HG02759 (cell line): Measurements from ENCODE around the gene AR.

Source experiments
- ATAC-seq: cut with Tn5 transposase; IDR thresholded peaks from one replicate; pipeline ENCODE4 v1.9.1; 2021; ENCODE audit warnings: mild to moderate bottlenecking, moderate library complexity; ENCODE audit not compliant: unreplicated experiment

Gene AR

DNA sequence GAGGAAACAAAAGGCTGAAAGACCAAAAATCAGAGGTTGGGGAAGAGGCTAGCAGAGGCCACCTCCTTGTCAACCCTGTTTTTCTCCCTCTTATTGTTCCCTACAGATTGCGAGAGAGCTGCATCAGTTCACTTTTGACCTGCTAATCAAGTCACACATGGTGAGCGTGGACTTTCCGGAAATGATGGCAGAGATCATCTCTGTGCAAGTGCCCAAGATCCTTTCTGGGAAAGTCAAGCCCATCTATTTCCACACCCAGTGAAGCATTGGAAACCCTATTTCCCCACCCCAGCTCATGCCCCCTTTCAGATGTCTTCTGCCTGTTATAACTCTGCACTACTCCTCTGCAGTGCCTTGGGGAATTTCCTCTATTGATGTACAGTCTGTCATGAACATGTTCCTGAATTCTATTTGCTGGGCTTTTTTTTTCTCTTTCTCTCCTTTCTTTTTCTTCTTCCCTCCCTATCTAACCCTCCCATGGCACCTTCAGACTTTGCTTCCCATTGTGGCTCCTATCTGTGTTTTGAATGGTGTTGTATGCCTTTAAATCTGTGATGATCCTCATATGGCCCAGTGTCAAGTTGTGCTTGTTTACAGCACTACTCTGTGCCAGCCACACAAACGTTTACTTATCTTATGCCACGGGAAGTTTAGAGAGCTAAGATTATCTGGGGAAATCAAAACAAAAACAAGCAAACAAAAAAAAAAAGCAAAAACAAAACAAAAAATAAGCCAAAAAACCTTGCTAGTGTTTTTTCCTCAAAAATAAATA is 179.9 kb downstream of the AR start:
- no peak for ATAC-seq

DNA sequence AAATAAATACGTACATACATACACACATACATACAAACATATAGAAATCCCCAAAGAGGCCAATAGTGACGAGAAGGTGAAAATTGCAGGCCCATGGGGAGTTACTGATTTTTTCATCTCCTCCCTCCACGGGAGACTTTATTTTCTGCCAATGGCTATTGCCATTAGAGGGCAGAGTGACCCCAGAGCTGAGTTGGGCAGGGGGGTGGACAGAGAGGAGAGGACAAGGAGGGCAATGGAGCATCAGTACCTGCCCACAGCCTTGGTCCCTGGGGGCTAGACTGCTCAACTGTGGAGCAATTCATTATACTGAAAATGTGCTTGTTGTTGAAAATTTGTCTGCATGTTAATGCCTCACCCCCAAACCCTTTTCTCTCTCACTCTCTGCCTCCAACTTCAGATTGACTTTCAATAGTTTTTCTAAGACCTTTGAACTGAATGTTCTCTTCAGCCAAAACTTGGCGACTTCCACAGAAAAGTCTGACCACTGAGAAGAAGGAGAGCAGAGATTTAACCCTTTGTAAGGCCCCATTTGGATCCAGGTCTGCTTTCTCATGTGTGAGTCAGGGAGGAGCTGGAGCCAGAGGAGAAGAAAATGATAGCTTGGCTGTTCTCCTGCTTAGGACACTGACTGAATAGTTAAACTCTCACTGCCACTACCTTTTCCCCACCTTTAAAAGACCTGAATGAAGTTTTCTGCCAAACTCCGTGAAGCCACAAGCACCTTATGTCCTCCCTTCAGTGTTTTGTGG is 180.7 kb downstream of the AR start:
- no peak for ATAC-seq

DNA sequence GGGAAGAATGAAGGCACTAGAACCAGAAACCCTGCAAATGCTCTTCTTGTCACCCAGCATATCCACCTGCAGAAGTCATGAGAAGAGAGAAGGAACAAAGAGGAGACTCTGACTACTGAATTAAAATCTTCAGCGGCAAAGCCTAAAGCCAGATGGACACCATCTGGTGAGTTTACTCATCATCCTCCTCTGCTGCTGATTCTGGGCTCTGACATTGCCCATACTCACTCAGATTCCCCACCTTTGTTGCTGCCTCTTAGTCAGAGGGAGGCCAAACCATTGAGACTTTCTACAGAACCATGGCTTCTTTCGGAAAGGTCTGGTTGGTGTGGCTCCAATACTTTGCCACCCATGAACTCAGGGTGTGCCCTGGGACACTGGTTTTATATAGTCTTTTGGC is 181.7 kb downstream of the AR start:
- ATAC-seq: no peak

DNA sequence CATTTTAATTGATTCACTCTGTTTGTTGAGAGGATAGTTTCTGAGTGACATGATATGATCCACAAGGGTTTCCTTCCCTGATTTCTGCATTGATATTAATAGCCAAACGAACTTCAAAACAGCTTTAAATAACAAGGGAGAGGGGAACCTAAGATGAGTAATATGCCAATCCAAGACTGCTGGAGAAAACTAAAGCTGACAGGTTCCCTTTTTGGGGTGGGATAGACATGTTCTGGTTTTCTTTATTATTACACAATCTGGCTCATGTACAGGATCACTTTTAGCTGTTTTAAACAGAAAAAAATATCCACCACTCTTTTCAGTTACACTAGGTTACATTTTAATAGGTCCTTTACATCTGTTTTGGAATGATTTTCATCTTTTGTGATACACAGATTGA is 182.2 kb downstream of the AR start:
- no peak for ATAC-seq

DNA sequence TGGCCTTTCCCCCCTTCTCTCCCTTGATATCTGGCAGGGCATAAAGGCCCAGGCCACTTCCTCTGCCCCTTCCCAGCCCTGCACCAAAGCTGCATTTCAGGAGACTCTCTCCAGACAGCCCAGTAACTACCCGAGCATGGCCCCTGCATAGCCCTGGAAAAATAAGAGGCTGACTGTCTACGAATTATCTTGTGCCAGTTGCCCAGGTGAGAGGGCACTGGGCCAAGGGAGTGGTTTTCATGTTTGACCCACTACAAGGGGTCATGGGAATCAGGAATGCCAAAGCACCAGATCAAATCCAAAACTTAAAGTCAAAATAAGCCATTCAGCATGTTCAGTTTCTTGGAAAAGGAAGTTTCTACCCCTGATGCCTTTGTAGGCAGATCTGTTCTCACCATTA is 183.8 kb downstream of the AR start:
- no peak for ATAC-seq

DNA sequence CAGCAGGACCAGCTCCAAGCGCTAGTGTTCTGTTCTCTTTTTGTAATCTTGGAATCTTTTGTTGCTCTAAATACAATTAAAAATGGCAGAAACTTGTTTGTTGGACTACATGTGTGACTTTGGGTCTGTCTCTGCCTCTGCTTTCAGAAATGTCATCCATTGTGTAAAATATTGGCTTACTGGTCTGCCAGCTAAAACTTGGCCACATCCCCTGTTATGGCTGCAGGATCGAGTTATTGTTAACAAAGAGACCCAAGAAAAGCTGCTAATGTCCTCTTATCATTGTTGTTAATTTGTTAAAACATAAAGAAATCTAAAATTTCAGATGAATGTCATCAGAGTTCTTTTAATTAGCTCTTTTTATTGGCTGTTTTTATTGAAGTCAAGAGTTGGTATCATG is 186.5 kb downstream of the AR start:
- ATAC-seq: no peak

DNA sequence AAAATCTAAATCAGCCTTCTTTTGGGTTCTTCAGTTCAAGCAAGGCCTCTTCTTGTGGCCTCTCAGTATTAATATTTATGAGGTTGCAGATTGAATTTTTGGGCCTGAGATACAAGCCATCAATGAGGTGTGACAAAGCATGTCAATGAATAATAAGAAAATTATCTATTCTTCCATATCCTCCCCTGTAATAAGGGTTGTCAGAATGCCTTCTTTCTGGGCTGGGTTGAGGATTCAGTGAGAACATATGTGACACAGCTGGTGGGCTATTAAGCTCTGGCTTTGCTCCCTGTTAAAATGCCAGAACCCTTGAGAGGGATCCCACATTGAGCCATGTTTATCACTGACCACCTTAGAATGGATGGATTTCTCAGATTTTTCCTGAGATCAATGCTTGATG is 187.2 kb downstream of the AR start:
- no peak for ATAC-seq

DNA sequence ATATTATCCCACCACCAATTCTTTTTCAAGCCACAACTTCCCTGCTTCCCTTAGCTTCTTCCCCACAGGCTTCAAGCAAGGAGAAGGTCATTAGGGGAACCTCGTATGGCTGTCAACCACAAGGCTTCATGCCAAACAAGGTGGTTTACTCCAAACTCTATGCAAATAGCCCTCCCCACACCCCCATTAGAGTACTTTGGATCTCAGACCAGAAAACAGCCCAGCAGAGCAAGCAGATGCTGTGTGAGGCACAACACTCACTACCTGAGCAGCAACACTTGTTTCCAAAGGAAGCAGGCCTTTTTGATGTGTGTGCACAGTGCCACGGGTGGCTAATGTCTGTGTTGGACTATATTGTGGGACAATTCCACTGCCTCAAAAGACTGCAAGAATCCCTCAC is 189.0 kb downstream of the AR start:
- no peak for ATAC-seq

DNA sequence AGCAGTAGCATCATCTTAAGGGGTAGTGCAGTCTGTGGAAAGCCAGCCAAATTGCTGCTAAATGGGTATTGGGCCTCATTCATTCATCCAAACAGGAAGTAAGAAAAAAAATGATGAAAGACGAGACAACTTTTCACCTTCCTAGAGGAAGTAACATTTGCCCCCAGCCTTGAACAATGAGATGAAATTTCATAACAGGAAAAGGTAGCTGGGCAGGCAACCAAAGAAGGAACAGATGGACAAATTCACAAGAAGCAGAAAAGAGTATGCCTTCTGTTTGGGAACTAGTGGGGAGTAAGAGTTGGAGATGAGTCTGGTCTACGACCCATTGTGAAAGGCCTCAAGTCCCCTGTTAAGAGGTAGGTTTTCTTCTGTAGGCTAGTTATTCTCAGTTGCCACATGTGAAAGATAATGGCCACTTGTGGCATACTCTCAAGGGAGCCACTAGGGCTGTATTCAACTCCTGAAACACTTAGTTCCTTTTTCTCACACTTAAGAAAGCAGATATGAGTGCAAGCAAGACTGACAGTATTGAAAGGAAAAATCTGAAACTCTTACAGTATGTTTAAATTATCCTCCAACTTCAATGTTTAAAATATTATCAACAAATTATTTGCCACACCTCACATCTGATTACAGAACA is 190.4 kb downstream of the AR start:
- no peak for ATAC-seq

DNA sequence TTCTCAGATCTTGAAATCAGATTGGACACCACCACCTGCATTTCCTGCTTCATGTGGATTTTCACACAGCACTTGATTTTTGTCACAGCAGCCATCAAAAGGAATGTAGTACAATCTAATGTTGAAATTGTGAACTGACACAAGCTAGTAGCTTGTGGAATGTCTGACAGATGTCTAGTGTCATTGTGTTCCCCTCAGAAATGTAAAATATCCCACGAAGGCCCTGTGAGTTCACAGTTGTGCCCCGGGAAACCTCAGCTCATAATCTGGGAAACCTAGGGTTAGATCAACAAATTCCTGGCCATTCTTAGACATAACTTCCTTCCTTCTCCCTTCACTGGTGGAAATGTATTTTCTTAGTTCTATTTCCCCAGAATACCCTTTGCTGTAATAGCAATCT is 205.7 kb downstream of the AR start:
- ATAC-seq: no peak

DNA sequence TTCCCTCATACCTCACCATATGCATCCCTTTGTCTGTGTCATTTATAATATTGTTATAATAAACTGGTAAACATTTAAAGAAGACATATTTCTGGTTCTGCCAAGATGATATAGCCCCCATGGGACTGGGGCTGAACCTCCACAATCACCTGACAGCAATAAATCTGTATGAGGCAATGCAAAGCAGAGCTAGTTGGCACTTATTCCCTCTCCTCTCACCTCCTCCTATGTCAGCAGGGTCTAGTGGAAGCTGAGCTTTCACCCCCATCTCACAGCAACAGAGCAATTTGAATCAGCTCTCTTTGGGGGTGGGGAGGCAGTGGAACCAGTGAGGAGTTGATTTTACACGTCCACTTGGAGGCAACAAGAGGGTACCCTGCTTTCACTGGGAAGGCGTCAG is 206.9 kb downstream of the AR start:
- no peak for ATAC-seq

DNA sequence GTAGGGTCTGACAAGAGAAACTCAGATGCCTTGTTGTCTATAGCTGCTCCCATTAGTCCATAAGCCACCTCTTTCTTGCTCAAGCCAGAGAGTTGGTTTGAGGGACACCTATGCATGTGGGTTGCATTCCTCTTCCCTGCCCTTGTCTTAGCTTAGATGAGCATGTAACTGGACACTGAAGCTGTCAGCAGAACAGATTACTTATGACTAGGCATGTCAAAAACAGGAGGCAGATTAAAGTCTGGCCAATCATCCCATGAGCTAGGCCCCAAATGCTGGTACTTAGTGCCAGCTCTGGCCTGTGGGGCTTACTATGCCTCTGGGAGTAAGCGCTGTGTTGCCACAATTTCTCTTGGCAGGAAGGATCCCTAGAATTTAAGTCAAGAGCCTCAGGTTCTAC is 215.2 kb downstream of the AR start:
- ATAC-seq: no peak

DNA sequence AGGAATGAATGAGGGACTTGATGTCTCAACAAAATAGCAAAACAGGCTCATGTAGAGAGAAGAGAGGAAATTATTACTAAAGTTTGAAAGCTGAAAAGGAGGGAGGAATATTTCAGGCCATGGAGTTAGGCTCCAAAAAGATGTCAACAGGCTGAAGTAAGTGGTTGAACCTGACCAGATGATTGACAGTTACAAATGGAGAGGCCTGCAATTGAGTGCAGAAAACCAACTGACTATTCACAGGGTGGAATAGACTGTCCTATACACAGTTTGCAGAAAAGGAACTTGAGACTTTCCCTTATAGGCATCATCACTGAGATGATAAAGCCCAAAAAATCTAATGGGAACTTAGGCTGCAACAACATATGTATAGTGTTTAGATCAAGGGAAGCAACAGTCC is 233.3 kb downstream of the AR start:
- no peak for ATAC-seq

DNA sequence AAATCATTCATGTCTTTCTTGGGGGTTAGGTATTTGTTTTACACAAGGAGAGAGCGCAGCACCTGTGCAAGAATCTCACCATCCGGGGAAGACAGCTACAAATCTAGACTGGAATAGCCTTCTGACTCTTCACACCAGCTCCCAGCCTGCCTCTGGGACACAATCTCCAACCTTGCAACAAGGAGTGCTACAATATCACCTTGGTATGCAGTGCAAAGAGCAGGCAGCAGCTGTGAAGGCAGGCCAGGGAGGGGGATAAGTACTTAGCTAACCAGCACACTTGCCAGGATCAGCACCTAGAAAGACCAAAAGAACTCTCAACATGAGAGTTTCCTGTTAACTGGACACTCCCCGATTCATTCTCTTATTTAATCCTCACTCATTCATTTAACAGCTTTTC is 235.3 kb downstream of the AR start:
- no peak for ATAC-seq
